NT2/D1 (cell line): ENCODE data around the gene NDFIP1.

Experiments used
- SUZ12 ChIP-seq: IDR thresholded peaks from 2 replicates; pipeline ENCODE4 v1.6.1; 2011; ENCODE audit not compliant: insufficient read length, insufficient read depth; ENCODE audit errors: extremely low read depth
- YY1 ChIP-seq: IDR thresholded peaks from 2 replicates; pipeline ENCODE4 v1.6.1; 2011; ENCODE audit not compliant: insufficient read length, insufficient read depth
- ZNF274 ChIP-seq: IDR thresholded peaks from 2 replicates; pipeline ENCODE4 v1.6.1; 2011; ENCODE audit warnings: mild to moderate bottlenecking, low read depth, low read length

- TF ChIP-seq SUZ12, result no peak
- TF ChIP-seq YY1, result no peak
- no peak for TF ChIP-seq ZNF274
Measured at GRCh38 chr5:142176255-142176654, 67.7 kb downstream of the NDFIP1 start.
